Measurements from ENCODE around the gene KPNB1. TPM values are rescaled to one million over a fixed set of nuclear protein-coding genes. Genes with fewer than 3 reads are reported as not detected.

The KPNB1 gene
- total RNA-seq = 79.3 TPM

- ATAC-seq (peak; percentile 81), DNase-seq (ENCODE audit: low spot score) (peak; percentile 100)
Measured at GRCh38 chr17:47649153-47649971, at the start of gene KPNB1. Gene KPNB1 (plus strand): TSS chr17:47649919. CDS start chr17:47650245, 326 bp downstream.

GRCh38 chr17:47603830-47604597 is 45.7 kb upstream of the KPNB1 start:
- DNase-seq (ENCODE audit: low spot score) (no peak), ATAC-seq (no peak)

- DNase-seq (ENCODE audit: low spot score) = no peak
- no peak for ATAC-seq
Measured at GRCh38 chr17:47604598-47604927, 45.2 kb upstream of the KPNB1 start.

- ATAC-seq (no peak), DNase-seq (ENCODE audit: low spot score) (no peak)
Measured at GRCh38 chr17:47605011-47605410, 44.7 kb upstream of the KPNB1 start.

GRCh38 chr17:47607481-47607880 is 42.2 kb upstream of the KPNB1 start:
- ATAC-seq (no peak), DNase-seq (ENCODE audit: low spot score) (no peak)

- ATAC-seq = peak; percentile 45
- DNase-seq (ENCODE audit: low spot score) = no peak
Measured at GRCh38 chr17:47611372-47612350, 38.1 kb upstream of the KPNB1 start.

- DNase-seq (ENCODE audit: low spot score) = no peak
- ATAC-seq = peak; percentile 83
Measured at GRCh38 chr17:47615766-47616424, 33.8 kb upstream of the KPNB1 start.

GRCh38 chr17:47618410-47618809 is 31.3 kb upstream of the KPNB1 start:
- ATAC-seq = no peak
- no peak for DNase-seq (ENCODE audit: low spot score)

- ATAC-seq = no peak
- no peak for DNase-seq (ENCODE audit: low spot score)
Measured at GRCh38 chr17:47620503-47621245, 29.0 kb upstream of the KPNB1 start.

- no peak for DNase-seq (ENCODE audit: low spot score)
- no peak for ATAC-seq
Measured at GRCh38 chr17:47621293-47622179, 28.2 kb upstream of the KPNB1 start.

- DNase-seq (ENCODE audit: low spot score) = no peak
- no peak for ATAC-seq
Measured at GRCh38 chr17:47622180-47622549, 27.6 kb upstream of the KPNB1 start.

GRCh38 chr17:47624727-47625068 is 25.0 kb upstream of the KPNB1 start:
- ATAC-seq (peak; percentile 80), DNase-seq (ENCODE audit: low spot score) (no peak)

- ATAC-seq (no peak), DNase-seq (ENCODE audit: low spot score) (no peak)
Measured at GRCh38 chr17:47628014-47628566, 21.6 kb upstream of the KPNB1 start.

- ATAC-seq = no peak
- DNase-seq (ENCODE audit: low spot score) = no peak
Measured at GRCh38 chr17:47629826-47630225, 19.9 kb upstream of the KPNB1 start.

GRCh38 chr17:47630614-47631013 is 19.1 kb upstream of the KPNB1 start:
- DNase-seq (ENCODE audit: low spot score) (no peak), ATAC-seq (no peak)

- DNase-seq (ENCODE audit: low spot score) = no peak
- ATAC-seq = no peak
Measured at GRCh38 chr17:47632991-47633390, 16.7 kb upstream of the KPNB1 start.

GRCh38 chr17:47633996-47634395 is 15.7 kb upstream of the KPNB1 start:
- DNase-seq (ENCODE audit: low spot score) (no peak), ATAC-seq (no peak)

GRCh38 chr17:47634870-47635269 is 14.8 kb upstream of the KPNB1 start:
- DNase-seq (ENCODE audit: low spot score) (no peak), ATAC-seq (no peak)

- DNase-seq (ENCODE audit: low spot score) (no peak), ATAC-seq (no peak)
Measured at GRCh38 chr17:47635734-47636133, 14.0 kb upstream of the KPNB1 start.

Data from left lobe of liver (tissue), 2 donors.